Liver (tissue), 3 donors: ENCODE measurements around the gene COBL.

ENCODE experiments used
- ATF3 ChIP-seq: IDR thresholded peaks from 2 replicates; pipeline ENCODE4 v1.6.1; 2016; ENCODE audit warnings: antibody characterized with exemption
- CTCF ChIP-seq: fragments of 150-350 bp; IDR thresholded peaks from 2 replicates; pipeline ENCODE4 v1.5.1; 2017; ENCODE audit warnings: improper control_type of control experiment, low read depth, low read length; ENCODE audit not compliant: missing input control
- MAX ChIP-seq: IDR thresholded peaks from 2 replicates; pipeline ENCODE4 v1.6.1; 2016; ENCODE audit warnings: antibody characterized with exemption
- NR2F2 ChIP-seq: IDR thresholded peaks from 2 replicates; pipeline ENCODE4 v1.6.1; 2016; ENCODE audit warnings: antibody characterized with exemption
- YY1 ChIP-seq: IDR thresholded peaks from 2 replicates; pipeline ENCODE4 v1.6.1; 2016; ENCODE audit warnings: antibody characterized with exemption, mild to moderate bottlenecking
- donor health status: healthy.
- donor health status: healthy.

DNA sequence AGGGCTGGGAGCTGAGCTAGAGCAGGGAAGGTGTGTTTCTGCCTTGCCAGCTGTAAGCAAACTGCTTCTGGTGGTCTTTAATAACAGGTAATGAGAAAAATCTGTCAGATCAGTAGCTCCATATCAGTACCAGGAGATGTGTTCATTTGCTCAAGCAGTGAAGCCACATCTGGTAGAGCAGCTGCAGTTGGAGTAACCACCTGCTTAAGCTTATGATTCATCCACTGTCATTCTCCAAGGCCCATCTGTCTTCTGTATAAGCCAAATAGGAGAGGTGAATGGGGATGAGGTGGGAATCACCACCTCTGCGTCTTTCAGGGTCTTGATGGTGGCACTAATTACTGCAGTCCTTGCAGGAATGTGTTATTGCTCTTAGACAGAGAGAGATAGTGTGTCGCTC is 18.4 kb upstream of the COBL start:
- TF ChIP-seq CTCF (no peak), MAX (no peak), NR2F2 (no peak), ATF3 (no peak), YY1 (no peak)
